ENCODE results near the gene TMEM101. TPM values are rescaled to one million over a fixed set of nuclear protein-coding genes. Genes with fewer than 3 reads are reported as not detected.

The TMEM101 gene
- total and polyA plus RNA-seq, 2 of the 13 experiments (the other 11 are each of a cell fraction or from before 2014, with no cell fraction given), result 72.0 to 100 TPM

DNA sequence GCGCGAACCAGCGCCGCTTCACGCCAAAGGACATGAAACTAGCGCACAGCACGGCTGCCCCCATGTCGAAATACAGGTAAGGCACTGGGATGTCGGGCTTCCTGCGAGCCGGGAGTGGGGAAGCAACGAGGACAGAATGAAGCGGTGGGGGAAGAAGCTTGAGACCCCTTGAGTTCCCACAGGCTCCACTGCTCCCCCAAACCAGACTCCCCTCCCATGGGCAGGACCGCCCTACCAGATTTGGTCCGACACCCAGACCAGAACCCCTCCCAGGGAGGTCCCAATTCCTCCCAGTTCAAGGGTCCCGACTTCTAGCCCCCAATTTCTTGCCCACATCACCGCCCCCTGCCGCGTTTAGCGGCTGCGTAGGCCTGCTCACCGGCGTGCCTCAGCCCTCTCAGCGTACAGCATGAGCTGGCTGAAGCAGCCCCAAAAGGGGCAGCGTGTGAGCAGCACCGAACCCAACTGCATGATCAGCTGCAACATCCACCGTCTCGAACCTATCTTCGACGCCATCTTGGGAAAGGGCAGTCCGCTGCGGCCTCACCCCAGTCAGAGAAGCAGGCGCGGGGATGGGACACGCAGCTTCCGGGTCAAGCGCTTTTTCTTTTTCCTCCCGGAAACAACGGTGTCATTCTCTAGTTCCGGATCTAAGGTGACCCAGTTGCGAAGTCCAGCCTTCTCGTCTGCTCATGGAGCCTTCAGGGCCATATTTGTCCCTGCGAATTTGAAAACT, at the start of gene TMEM101 (continued):
- TF ChIP-seq, protein P1, sequence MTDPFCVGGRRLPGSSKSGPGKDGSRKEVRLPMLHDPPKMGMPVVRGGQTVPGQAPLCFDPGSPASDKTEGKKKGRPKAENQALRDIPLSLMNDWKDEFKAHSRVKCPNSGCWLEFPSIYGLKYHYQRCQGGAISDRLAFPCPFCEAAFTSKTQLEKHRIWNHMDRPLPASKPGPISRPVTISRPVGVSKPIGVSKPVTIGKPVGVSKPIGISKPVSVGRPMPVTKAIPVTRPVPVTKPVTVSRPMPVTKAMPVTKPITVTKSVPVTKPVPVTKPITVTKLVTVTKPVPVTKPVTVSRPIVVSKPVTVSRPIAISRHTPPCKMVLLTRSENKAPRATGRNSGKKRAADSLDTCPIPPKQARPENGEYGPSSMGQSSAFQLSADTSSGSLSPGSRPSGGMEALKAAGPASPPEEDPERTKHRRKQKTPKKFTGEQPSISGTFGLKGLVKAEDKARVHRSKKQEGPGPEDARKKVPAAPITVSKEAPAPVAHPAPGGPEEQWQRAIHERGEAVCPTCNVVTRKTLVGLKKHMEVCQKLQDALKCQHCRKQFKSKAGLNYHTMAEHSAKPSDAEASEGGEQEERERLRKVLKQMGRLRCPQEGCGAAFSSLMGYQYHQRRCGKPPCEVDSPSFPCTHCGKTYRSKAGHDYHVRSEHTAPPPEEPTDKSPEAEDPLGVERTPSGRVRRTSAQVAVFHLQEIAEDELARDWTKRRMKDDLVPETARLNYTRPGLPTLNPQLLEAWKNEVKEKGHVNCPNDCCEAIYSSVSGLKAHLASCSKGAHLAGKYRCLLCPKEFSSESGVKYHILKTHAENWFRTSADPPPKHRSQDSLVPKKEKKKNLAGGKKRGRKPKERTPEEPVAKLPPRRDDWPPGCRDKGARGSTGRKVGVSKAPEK (CRISPR knock-in tag; IDR thresholded peaks at IDR 0.05; ENCODE audit: borderline replicate concordance), result no peak
- TF ChIP-seq ATF1 (CRISPR knock-in tag; IDR thresholded peaks at IDR 0.05) (peak; percentile 97), IKZF4 (CRISPR knock-in tag; IDR thresholded peaks at IDR 0.05; ENCODE audit: borderline replicate concordance, low read depth, not compliant biosample characterization) (peak; percentile 95), ZNF264 (CRISPR knock-in tag; IDR thresholded peaks at IDR 0.05) (peak; percentile 95), BRCA1 (CRISPR knock-in tag; IDR thresholded peaks at IDR 0.05) (no peak; the same call in 1 of the 2 replicates), ZNF253 (CRISPR knock-in tag; IDR thresholded peaks at IDR 0.05; ENCODE audit: borderline replicate concordance) (0 out of 2 replicates have a peak, but pooled peaks have one; percentile 35), ZNF761 (CRISPR knock-in tag; conservative IDR thresholded peaks at IDR 0.05) (no peak; the same call in 1 of the 2 replicates), ZNF780A (CRISPR knock-in tag; IDR thresholded peaks at IDR 0.05) (no peak), SP5 (CRISPR knock-in tag; IDR thresholded peaks at IDR 0.05; ENCODE audit: borderline replicate concordance, low read depth) (peak; percentile 61; the same call in 1 of the 2 replicates), RFXANK (CRISPR knock-in tag; IDR thresholded peaks at IDR 0.05) (peak; percentile 88; the same call in 1 of the 2 replicates), IRX3 (CRISPR knock-in tag; IDR thresholded peaks at IDR 0.05; ENCODE audit: borderline replicate concordance, low read depth) (peak; percentile 91), FOSL1 (CRISPR knock-in tag; IDR thresholded peaks at IDR 0.05; ENCODE audit: borderline replicate concordance) (0 out of 2 replicates have a peak, but pooled peaks have one; percentile 26), DMAP1 (CRISPR knock-in tag; IDR thresholded peaks at IDR 0.05) (peak; percentile 92)
- TF ChIP-seq, protein P2, sequence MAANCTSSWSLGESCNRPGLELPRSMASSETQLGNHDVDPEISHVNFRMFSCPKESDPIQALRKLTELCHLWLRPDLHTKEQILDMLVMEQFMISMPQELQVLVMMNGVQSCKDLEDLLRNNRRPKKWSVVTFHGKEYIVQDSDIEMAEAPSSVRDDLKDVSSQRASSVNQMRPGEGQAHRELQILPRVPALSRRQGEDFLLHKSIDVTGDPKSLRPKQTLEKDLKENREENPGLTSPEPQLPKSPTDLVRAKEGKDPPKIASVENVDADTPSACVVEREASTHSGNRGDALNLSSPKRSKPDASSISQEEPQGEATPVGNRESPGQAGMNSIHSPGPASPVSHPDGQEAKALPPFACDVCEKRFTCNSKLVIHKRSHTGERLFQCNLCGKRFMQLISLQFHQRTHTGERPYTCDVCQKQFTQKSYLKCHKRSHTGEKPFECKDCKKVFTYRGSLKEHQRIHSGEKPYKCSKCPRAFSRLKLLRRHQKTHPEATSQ (CRISPR knock-in tag; IDR thresholded peaks at IDR 0.05; ENCODE audit: borderline replicate concordance), result peak; percentile 93; the same call in 1 of the 2 replicates
- TF ChIP-seq, protein P3, sequence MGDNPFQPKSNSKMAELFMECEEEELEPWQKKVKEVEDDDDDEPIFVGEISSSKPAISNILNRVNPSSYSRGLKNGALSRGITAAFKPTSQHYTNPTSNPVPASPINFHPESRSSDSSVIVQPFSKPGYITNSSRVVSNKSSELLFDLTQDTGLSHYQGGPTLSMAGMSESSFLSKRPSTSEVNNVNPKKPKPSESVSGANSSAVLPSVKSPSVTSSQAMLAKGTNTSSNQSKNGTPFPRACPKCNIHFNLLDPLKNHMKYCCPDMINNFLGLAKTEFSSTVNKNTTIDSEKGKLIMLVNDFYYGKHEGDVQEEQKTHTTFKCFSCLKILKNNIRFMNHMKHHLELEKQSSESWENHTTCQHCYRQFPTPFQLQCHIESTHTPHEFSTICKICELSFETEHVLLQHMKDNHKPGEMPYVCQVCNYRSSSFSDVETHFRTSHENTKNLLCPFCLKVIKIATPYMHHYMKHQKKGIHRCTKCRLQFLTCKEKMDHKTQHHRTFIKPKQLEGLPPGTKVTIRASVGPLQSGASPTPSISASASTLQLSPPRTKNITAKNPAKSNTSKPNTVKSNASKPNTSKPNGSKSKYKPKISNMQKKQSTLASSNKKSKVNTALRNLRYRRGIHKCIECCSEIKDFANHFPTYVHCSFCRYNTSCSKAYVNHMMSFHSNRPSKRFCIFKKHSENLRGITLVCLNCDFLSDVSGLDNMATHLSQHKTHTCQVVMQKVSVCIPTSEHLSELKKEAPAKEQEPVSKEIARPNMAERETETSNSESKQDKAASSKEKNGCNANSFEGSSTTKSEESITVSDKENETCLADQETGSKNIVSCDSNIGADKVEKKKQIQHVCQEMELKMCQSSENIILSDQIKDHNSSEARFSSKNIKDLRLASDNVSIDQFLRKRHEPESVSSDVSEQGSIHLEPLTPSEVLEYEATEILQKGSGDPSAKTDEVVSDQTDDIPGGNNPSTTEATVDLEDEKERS (CRISPR knock-in tag; IDR thresholded peaks at IDR 0.05), result peak; percentile 99
- TF ChIP-seq, protein P4, sequence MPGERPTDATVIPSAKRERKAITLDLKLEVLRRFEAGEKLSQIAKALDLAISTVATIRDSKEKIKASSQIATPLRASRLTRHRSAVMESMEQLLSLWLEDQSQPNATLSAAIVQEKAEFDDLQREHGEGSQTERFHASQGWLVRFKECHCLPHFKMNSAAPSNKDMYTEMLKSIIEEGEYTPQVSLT (CRISPR knock-in tag; IDR thresholded peaks at IDR 0.05; ENCODE audit: borderline replicate concordance, low read depth), result no peak
- TF ChIP-seq, protein P5, sequence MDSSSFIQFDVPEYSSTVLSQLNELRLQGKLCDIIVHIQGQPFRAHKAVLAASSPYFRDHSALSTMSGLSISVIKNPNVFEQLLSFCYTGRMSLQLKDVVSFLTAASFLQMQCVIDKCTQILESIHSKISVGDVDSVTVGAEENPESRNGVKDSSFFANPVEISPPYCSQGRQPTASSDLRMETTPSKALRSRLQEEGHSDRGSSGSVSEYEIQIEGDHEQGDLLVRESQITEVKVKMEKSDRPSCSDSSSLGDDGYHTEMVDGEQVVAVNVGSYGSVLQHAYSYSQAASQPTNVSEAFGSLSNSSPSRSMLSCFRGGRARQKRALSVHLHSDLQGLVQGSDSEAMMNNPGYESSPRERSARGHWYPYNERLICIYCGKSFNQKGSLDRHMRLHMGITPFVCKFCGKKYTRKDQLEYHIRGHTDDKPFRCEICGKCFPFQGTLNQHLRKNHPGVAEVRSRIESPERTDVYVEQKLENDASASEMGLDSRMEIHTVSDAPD (CRISPR knock-in tag; IDR thresholded peaks at IDR 0.05), result peak; percentile 90

Data from HepG2 (cell line).